Stomach smooth muscle (tissue), 2 donors: Measurements from ENCODE around the gene MNAT1.

Source experiments
- H3K27ac ChIP-seq: one replicate; pipeline ENCODE4 v1.7.0; 2013; ENCODE audit warnings: mild to moderate bottlenecking, low read length, inconsistent platforms
- H3K27me3 ChIP-seq, 2 donors: one replicate each; pipeline ENCODE4 v1.7.0; 2013; ENCODE audit warnings: low read length in 2 of 2; ENCODE audit not compliant: insufficient read depth in 2 of 2, control insufficient read depth in 1 of 2
- H3K36me3 ChIP-seq, 2 donors: one replicate each; pipeline ENCODE4 v1.7.0; 2013; ENCODE audit warnings: low read length in 2 of 2; ENCODE audit not compliant: control insufficient read depth in 2 of 2, insufficient read depth in 2 of 2
- H3K4me1 ChIP-seq: one replicate; pipeline ENCODE4 v1.7.0; 2013; ENCODE audit warnings: low read length; ENCODE audit not compliant: control insufficient read depth, insufficient read depth
- H3K4me3 ChIP-seq, 2 donors: one replicate each; pipeline ENCODE4 v1.7.0; 2013; ENCODE audit warnings: low read length in 2 of 2
- H3K9ac ChIP-seq, 2 donors: one replicate each; pipeline ENCODE4 v1.7.0; 2013; ENCODE audit warnings: low read length in 2 of 2, mild to moderate bottlenecking in 1 of 2
- H3K9me3 ChIP-seq, 2 donors: one replicate each; pipeline ENCODE4 v1.7.0; 2013; ENCODE audit warnings: low read length in 2 of 2; ENCODE audit not compliant: control insufficient read depth in 2 of 2
- donor health status: healthy.
- donor health status: Pancreatic carcinoma.

MNAT1 gene

GRCh38 chr14:60805841-60806430 is 71.4 kb downstream of the MNAT1 start:
- Histone ChIP-seq H3K36me3 (no peaks in the 10 kb centered on the region), H3K9ac (no peak overlapping the region), H3K4me3 (no peak overlapping the region), H3K27me3 (no peaks in the 10 kb centered on the region), H3K9me3 (no peaks in the 10 kb centered on the region), H3K27ac (no peak overlapping the region), H3K4me1 (no peaks in the 10 kb centered on the region)

DNA sequence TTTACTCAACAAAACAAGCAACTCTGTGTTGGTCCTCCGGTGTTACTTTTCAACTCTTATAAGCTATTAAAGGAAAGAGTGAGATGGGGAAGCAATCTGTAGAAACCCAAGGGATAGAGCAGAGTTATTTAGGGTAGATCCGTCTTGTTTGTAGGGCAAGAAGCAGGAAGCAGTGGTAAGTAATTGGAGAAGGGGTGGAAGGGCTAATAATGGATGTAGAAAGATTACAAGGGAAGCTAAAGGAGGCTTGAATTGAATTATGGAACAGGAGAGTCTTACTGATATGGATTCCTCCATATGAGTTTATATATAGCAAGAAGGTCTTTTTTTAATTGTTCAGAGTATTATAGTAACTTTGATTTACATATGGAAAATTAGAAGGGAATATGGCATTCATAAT is 72.7 kb downstream of the MNAT1 start:
- Histone ChIP-seq H3K27me3 (no peaks in the 10 kb centered on the region), H3K27ac (no peak overlapping the region), H3K9ac (no peak overlapping the region), H3K4me1 (no peaks in the 10 kb centered on the region), H3K9me3 (no peaks in the 10 kb centered on the region), H3K36me3 (peaks cover 0 to 2% of the 10 kb centered on the region in 2 donors), H3K4me3 (no peak overlapping the region)

DNA sequence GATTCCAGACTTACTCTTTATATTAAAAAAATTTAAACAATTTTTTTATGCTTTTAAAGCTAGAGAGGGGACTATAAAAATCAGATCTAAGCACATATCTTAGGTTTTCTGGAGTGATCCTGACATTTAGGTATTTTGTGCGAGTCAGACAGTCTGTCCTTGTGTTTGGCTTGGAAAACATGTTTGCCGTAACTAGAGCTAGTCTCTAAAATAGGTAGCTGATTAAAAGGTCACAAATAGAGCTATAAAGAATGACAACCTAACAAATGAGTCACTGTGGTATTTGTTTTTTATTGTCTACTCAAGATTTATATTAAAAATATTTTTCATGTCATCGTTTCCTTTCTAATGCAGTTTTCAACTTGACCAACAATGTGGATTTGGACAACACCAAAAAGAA is 73.4 kb downstream of the MNAT1 start:
- Histone ChIP-seq H3K9me3 (no peaks in the 10 kb centered on the region), H3K27ac (no peak overlapping the region), H3K4me3 (no peak overlapping the region), H3K4me1 (no peaks in the 10 kb centered on the region), H3K36me3 (peaks cover 3 to 9% of the 10 kb centered on the region in 2 donors), H3K9ac (no peak overlapping the region), H3K27me3 (no peaks in the 10 kb centered on the region)

DNA sequence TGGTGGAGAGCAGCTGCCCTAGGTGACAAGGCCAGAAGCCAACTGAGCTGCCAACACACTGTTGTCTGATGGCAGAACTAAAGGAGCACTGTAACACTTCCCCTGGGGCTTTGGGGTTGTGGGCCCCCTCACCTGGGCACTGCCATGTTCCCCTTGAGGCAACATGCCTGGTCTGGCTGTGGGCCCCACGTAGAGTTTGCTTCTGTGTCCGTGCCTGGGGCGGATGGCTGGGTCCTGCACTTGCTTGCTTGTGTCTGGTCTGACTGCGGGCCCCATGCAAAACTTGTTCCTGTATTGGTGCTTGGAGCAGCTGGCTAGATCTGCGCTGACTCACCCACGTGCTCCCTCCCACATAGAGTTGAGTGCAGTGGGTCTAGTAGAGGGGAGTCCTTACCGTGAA is 78.4 kb downstream of the MNAT1 start:
- Histone ChIP-seq H3K9ac (no peak overlapping the region), H3K27me3 (no peaks in the 10 kb centered on the region), H3K9me3 (no peaks in the 10 kb centered on the region), H3K36me3 (peaks cover 9 to 10% of the 10 kb centered on the region in 2 donors), H3K4me1 (no peaks in the 10 kb centered on the region), H3K27ac (no peak overlapping the region), H3K4me3 (no peak overlapping the region)

DNA sequence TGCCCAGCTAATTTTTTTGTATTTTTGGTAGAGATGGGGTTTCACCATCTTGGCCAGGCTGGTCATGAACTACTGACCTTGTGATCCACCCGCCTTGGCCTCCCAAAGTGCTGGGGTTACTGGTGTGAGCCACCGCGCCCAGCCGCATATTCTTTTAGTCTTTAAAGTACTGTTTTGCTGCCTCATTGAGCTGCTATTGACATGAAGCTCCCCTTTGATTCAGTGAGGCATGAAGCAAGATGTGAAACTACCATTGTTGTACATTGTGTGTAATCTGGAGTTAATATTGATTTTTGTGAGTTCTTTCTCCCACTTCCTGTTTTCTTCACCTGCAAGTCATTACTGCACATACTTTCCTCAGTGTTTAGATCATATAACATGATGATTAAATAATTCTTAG is 80.8 kb downstream of the MNAT1 start:
- no peaks in the 10 kb centered on the region for H3K9me3 ChIP-seq
- H3K27ac ChIP-seq, result no peak overlapping the region
- no peaks in the 10 kb centered on the region for H3K4me1 ChIP-seq
- no peaks in the 10 kb centered on the region for H3K27me3 ChIP-seq
- H3K36me3 ChIP-seq, result peaks cover 9 to 10% of the 10 kb centered on the region in 2 donors
- no peak overlapping the region for H3K4me3 ChIP-seq
- no peak overlapping the region for H3K9ac ChIP-seq

- Histone ChIP-seq H3K27ac (no peak overlapping the region), H3K9me3 (no peaks in the 10 kb centered on the region), H3K36me3 (peaks cover 8 to 10% of the 10 kb centered on the region in 2 donors), H3K9ac (no peak overlapping the region), H3K4me3 (no peak overlapping the region), H3K27me3 (no peaks in the 10 kb centered on the region), H3K4me1 (no peaks in the 10 kb centered on the region)
Observed at GRCh38 chr14:60817113-60817512, 82.6 kb downstream of the MNAT1 start.

DNA sequence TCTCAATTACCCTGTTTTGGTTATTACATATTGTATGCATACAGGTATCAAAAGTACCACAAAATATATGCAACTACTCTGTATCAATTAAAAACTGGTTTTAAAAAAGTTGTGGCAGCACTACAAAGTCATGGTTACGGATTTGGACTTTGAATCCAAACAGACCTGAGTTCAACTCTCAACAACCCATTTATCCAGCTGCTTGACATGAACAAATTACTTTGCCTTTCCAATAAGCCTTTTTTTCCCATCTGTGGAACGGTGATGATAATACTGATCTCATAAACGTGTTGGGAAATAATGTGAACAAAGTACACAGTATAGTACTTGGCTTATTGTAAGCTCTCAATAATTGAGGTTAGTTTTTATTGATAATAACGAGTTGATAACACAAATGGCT is 85.0 kb downstream of the MNAT1 start:
- H3K4me1 ChIP-seq, result no peaks in the 10 kb centered on the region
- H3K9ac ChIP-seq, result no peak overlapping the region
- H3K4me3 ChIP-seq, result no peak overlapping the region
- H3K27ac ChIP-seq, result no peak overlapping the region
- H3K27me3 ChIP-seq, result no peaks in the 10 kb centered on the region
- no peaks in the 10 kb centered on the region for H3K9me3 ChIP-seq
- peaks cover 0 to 2% of the 10 kb centered on the region in 2 donors for H3K36me3 ChIP-seq

- no peak overlapping the region for H3K27ac ChIP-seq
- H3K9me3 ChIP-seq, result no peaks in the 10 kb centered on the region
- no peaks in the 10 kb centered on the region for H3K4me1 ChIP-seq
- no peak overlapping the region for H3K9ac ChIP-seq
- H3K4me3 ChIP-seq, result no peak overlapping the region
- H3K36me3 ChIP-seq, result peaks cover 12 to 16% of the 10 kb centered on the region in 2 donors
- H3K27me3 ChIP-seq, result no peaks in the 10 kb centered on the region
Observed at GRCh38 chr14:60838601-60839000, 104.0 kb downstream of the MNAT1 start.

DNA sequence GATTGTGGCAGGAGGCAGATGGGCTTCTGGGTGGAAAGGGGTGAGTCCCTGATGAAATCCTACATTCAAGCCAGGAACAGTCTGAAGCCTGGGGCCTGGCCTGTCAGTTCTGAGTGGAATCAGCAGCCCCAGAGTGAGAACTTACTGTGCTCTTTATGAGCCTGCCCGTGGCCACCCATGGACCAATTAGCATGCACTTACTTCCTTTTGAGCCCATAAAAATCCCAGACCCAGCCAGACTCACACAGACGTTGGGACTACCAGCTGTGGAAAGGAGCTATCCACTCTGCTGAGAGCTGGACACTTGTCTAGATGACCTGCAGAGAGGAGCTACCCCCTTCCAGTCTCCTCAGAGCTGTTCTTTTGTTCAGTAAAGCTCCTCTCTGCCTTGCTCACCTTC is 104.5 kb downstream of the MNAT1 start:
- Histone ChIP-seq H3K27me3 (no peaks in the 10 kb centered on the region), H3K4me1 (no peaks in the 10 kb centered on the region), H3K9ac (no peak overlapping the region), H3K9me3 (no peaks in the 10 kb centered on the region), H3K36me3 (peaks cover 12 to 16% of the 10 kb centered on the region in 2 donors), H3K27ac (no peak overlapping the region), H3K4me3 (no peak overlapping the region)

- Histone ChIP-seq H3K27ac (no peak overlapping the region), H3K9me3 (no peaks in the 10 kb centered on the region), H3K4me3 (no peak overlapping the region), H3K36me3 (peaks cover 12 to 16% of the 10 kb centered on the region in 2 donors), H3K4me1 (no peaks in the 10 kb centered on the region), H3K27me3 (no peaks in the 10 kb centered on the region), H3K9ac (no peak overlapping the region)
Observed at GRCh38 chr14:60839657-60840056, 105.1 kb downstream of the MNAT1 start.

GRCh38 chr14:60840313-60840712 is 105.8 kb downstream of the MNAT1 start:
- Histone ChIP-seq H3K27ac (no peak overlapping the region), H3K4me1 (no peaks in the 10 kb centered on the region), H3K4me3 (no peak overlapping the region), H3K27me3 (no peaks in the 10 kb centered on the region), H3K9ac (no peak overlapping the region), H3K9me3 (no peaks in the 10 kb centered on the region), H3K36me3 (peaks cover 12 to 16% of the 10 kb centered on the region in 2 donors)
